Small intestine (tissue), 7 donors: ENCODE measurements around the gene ULBP1. TPM values are rescaled to one million over a fixed set of nuclear protein-coding genes. Genes with fewer than 3 reads are reported as not detected.

Source experiments
- DNase-seq, 2 donors: peaks; one replicate each; pipeline versions ENCODE4 v3.0.0 to v3.0.0-alpha.2; 2013
- FAIRE-seq: peaks from 2 replicates; lab custom pipeline; 2012; peaks lifted over from hg19 to GRCh38; lab: Jason Lieb, UNC
- H3K27ac ChIP-seq, 3 donors: one replicate each; pipeline ENCODE4 v1.5.1; 2013; ENCODE audit warnings: low read length in 2 of 3, mild to moderate bottlenecking in 2 of 3, control low read depth in 1 of 3, inconsistent platforms in 1 of 3, low read depth in 1 of 3, moderate library complexity in 1 of 3
- H3K27me3 ChIP-seq, 3 donors: one replicate each; pipeline ENCODE4 v1.6.1; 2013; ENCODE audit warnings: low read length in 3 of 3, inconsistent platforms in 1 of 3; ENCODE audit not compliant: control insufficient read depth in 3 of 3, insufficient read depth in 3 of 3
- H3K36me3 ChIP-seq, 3 donors: one replicate each; pipeline ENCODE4 v1.6.1; 2013; ENCODE audit warnings: low read length in 3 of 3, inconsistent platforms in 1 of 3, low read depth in 1 of 3, mild to moderate bottlenecking in 1 of 3, moderate library complexity in 1 of 3; ENCODE audit not compliant: control insufficient read depth in 3 of 3, insufficient read depth in 2 of 3
- H3K4me1 ChIP-seq, 3 donors: one replicate each; pipeline ENCODE4 v1.6.1; 2013; ENCODE audit warnings: low read length in 2 of 3, inconsistent platforms in 1 of 3, low read depth in 1 of 3, mild to moderate bottlenecking in 1 of 3, moderate library complexity in 1 of 3; ENCODE audit not compliant: control insufficient read depth in 3 of 3, insufficient read depth in 2 of 3
- H3K4me3 ChIP-seq, 3 donors: one replicate each; pipeline ENCODE4 v1.5.1; 2013; ENCODE audit warnings: low read length in 3 of 3, control low read depth in 1 of 3, inconsistent platforms in 1 of 3, low read depth in 1 of 3, mild to moderate bottlenecking in 1 of 3, moderate library complexity in 1 of 3
- H3K9me3 ChIP-seq, 2 donors: one replicate each; pipeline ENCODE4 v1.6.1; 2013; ENCODE audit warnings: low read depth in 1 of 2, low read length in 1 of 2; ENCODE audit not compliant: control insufficient read depth in 2 of 2, insufficient read depth in 1 of 2
- WGBS, 3 donors: extraction: QIAGEN DNeasy Blood & Tissue Kit; methylation state at CpG; one replicate each; pipeline ENCODE4 v1.1.7; 2013; 5-methylcytosine and 5-hydroxymethylcytosine counted together
- polyA plus RNA-seq, 4 donors: library from polyadenylated mRNA; stranded (reverse) in 3 of 4; unstranded in 1 of 4; fragments of 200-250 nt in 3 of 4; fragments of 120-200 nt in 1 of 4; gene quantifications; one replicate each; pipeline versions ENCODE4 v1.2.1 to v1.2.3, GENCODE V29; 2013
- donor health status: healthy with polysubstance abuse.
- donor health status: control.
- donor health status: control.
- donor health status: Bipolar disorder and iron deficiency.
- donor health status: healthy.

The ULBP1 gene
- polyA plus RNA-seq, 4 donors: 0.36 TPM; not detected in 3

DNA sequence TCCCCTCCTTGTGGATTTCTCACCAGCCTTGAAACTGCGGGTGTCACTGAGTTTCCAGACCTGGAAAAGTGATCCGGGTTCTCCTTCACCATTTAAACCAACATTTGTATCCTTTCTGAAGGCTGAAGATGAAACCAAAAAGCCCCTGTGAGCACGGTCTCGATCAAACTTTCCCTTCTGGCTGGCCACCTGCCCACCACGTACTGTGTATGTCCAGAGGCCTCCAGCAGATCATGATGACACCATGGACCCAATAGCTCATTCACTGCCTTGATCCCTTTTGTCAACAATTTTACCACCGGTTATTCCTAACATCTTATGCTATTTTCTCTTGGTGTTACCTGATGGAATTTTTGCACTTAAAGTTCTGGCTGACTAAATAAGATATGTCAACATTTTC, 15.6 kb downstream of the ULBP1 start:
- Histone ChIP-seq H3K27me3 (peaks cover 0 to 73% (median 8%) of the 10 kb centered on the region in 3 donors), H3K27ac (no peak overlapping the region), H3K36me3 (no peaks in the 10 kb centered on the region), H3K4me1 (no peaks in the 10 kb centered on the region), H3K4me3 (no peak overlapping the region), H3K9me3 (peaks cover 0 to 6% of the 10 kb centered on the region in 2 donors)
- DNase-seq: no peak
- WGBS, 3 donors: 75 to 79% (median 78%) methylated on average over 6 of the region's 6 CpGs
- no peak for FAIRE-seq

DNA sequence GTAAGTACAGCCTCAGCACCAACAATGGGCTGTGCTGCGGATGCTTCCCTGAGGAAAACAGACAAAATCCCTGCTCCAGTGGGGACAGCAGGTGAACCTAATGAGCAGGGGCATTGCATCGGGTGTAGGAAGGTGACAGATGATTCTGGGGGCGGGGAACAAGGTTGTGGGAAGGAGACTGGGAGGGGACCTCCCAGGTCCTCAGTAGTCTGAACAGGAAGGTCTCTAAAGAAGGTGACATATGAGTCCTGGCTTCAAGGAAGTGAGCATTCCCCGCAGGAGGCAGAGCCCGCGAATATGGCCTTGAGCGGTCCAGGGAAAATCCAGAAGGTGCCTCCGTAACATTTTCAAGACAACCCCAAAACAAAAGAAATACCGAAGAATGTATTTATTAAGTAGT, 19.4 kb downstream of the ULBP1 start:
- H3K36me3 ChIP-seq: no peaks in the 10 kb centered on the region
- H3K27ac ChIP-seq: no peak overlapping the region
- peaks cover 0 to 8% of the 10 kb centered on the region in 2 donors for H3K9me3 ChIP-seq
- peaks cover 6 to 82% (median 29%) of the 10 kb centered on the region in 3 donors for H3K27me3 ChIP-seq
- no peak overlapping the region for H3K4me3 ChIP-seq
- H3K4me1 ChIP-seq: no peaks in the 10 kb centered on the region
- FAIRE-seq (no peak), DNase-seq (no peak)
- WGBS, 3 donors: 13 to 29% (median 26%) methylated on average over 9 of the region's 9 CpGs

DNA sequence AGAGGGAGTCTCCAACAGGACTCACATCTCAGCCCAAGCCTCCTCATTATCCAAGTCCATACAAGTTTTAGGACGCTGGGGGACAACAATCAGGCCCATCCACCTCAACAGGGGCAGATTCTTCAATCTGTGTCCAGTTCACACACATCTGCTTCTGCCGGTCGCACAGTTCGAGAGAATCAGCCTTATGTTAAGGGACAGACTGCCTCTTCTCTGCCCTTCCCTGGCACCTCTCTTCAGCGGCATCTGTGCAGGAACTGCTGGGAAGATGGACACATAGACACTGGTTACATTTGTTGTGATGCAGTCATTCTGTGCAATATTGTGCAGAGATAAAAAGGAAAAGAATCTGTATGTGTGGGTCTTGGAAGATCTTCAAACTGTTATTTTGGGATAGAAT, 21.0 kb downstream of the ULBP1 start:
- 65 to 80% (median 66%) methylated on average over 5 of the region's 5 CpGs for WGBS, 3 donors
- no peak overlapping the region for H3K4me3 ChIP-seq
- peaks cover 11 to 87% (median 42%) of the 10 kb centered on the region in 3 donors for H3K27me3 ChIP-seq
- DNase-seq (no peak), FAIRE-seq (no peak)
- H3K9me3 ChIP-seq: peaks cover 0 to 15% of the 10 kb centered on the region in 2 donors
- H3K36me3 ChIP-seq: no peaks in the 10 kb centered on the region
- H3K4me1 ChIP-seq: no peaks in the 10 kb centered on the region
- H3K27ac ChIP-seq: no peak overlapping the region

DNA sequence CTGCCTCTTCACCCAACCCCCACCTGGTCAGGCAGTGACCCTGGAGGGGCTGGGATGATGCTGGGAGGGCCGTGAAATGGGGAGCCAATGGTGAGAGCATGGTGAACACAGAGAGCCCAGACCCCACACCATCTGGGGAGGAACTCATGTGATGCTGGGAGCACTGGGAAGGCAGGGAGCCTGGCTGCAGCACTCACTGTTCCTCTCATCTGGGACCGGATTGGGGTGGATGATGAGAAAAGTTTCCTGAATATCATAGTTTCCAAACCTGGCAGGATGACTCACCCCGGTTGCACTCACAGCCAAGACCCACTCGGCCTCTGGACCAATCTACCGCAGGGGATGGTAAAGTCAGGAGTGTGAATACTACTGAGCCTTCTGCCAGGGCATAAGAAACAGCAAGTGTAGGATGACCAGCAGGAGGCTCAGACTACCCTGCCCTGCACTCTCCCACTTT, 21.8 kb downstream of the ULBP1 start:
- DNase-seq (no peak), FAIRE-seq (no peak)
- H3K9me3 ChIP-seq: peaks cover 0 to 15% of the 10 kb centered on the region in 2 donors
- H3K27ac ChIP-seq: no peak overlapping the region
- H3K36me3 ChIP-seq: no peaks in the 10 kb centered on the region
- WGBS, 3 donors: 20 to 43% (median 32%) methylated on average over 5 of the region's 5 CpGs
- peaks cover 14 to 91% (median 49%) of the 10 kb centered on the region in 3 donors for H3K27me3 ChIP-seq
- peaks cover 0 to 4% (median 0%) of the 10 kb centered on the region in 3 donors for H3K4me1 ChIP-seq
- no peak overlapping the region for H3K4me3 ChIP-seq

DNA sequence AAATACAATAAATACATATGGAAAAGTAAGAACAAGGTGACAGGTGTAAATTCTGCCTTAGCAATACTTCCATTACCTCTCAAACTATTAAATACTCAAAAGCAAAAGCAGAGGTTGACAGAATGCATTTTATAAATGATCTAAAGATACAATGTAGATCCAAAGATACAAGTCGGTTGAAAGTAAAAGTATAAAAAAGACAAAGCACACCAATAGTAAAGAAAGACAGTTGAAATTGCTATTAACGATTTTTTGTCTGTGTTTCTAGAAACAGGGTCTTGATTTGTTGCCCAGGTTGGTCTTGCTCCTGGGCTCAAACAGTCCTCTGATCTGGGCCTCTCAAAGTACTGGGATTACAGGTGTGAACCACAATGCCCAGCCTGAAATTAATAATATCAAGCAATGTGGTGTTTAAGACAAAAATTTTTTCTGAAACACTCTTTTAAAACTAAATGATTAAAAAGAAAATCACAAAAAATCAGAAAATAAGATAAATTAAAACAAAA, 23.9 kb downstream of the ULBP1 start:
- 30 to 54% (median 42%) methylated on average over 2 of the region's 2 CpGs for WGBS, 3 donors
- Histone ChIP-seq H3K4me3 (no peak overlapping the region), H3K4me1 (peaks cover 0 to 6% (median 0%) of the 10 kb centered on the region in 3 donors), H3K9me3 (peaks cover 0 to 13% of the 10 kb centered on the region in 2 donors), H3K36me3 (no peaks in the 10 kb centered on the region), H3K27me3 (peaks cover 14 to 91% (median 60%) of the 10 kb centered on the region in 3 donors), H3K27ac (no peak overlapping the region)
- no peak for DNase-seq
- FAIRE-seq: no peak

DNA sequence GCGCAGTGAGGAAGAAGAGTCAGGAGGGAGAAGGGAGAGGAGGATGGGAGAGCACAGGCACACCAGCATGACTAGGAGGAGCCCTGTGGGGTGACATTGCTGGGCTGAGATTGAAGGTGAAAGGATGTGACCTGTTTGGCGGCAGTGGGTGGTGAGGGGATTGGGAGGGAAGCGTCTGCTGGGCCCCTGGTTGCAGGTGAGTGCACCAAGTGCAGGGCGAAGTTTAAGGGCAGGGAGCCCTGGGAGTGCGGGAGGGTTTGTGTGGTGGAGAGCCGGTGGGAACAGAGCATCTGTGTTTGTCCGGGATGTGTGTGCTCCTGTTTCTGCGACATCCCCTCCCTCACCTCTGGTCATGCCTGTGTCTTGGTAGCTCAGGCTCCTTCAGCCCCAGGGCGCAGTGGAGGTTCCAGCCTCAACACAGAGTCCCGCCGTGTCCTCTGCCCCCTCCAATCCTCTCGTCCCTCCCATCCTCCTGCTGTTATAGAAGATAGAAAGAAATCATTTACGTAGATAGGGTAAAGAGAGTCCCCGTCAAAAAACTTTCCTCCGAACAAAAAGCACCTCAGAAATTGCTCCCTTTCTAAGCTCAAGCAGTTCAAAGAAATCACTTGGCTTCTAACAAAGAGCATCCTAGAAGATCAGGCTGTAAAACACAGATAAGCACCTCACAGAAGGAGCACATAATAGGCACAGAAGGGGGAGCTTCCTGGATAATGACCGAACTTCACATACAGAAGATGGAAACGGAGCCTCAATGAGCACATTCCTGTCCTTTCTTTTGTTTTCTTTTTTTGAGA, 25.0 kb downstream of the ULBP1 start:
- peaks cover 14 to 92% (median 61%) of the 10 kb centered on the region in 3 donors for H3K27me3 ChIP-seq
- no peak overlapping the region for H3K4me3 ChIP-seq
- peaks cover 0 to 10% of the 10 kb centered on the region in 2 donors for H3K9me3 ChIP-seq
- whole genome bisulfite sequencing, 3 donors: 9 to 14% (median 12%) methylated on average over 16 to 17 of the region's 17 CpGs
- no peaks in the 10 kb centered on the region for H3K36me3 ChIP-seq
- H3K27ac ChIP-seq: no peak overlapping the region
- no peak for DNase-seq
- H3K4me1 ChIP-seq: peaks cover 0 to 6% (median 0%) of the 10 kb centered on the region in 3 donors
- FAIRE-seq: no peak

DNA sequence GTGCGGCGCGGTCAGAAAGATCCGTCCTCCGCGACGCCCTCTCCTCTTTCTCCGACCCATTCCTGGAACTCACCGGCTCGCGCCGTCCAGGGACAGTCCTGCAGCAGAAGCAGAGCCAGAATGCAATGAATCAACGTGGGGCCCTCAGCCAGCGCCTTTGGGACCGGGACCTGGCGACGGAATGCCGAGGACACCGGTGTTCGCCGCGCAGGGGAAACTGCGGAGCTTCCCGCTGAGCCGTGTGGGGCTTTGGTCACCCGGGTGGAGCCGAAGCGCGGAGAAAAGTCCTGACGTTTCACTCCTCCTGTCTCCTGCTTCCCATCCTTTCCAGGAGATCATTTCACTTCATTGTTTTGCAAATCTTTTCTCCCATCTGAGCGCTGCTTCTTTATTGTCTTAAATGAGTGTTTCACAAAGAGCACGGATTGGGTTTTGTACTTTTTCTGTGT, 26.5 kb downstream of the ULBP1 start:
- H3K27ac ChIP-seq: no peak overlapping the region
- no peak overlapping the region for H3K4me3 ChIP-seq
- H3K27me3 ChIP-seq: peaks cover 11 to 94% (median 61%) of the 10 kb centered on the region in 3 donors
- H3K4me1 ChIP-seq: peaks cover 0 to 6% (median 0%) of the 10 kb centered on the region in 3 donors
- FAIRE-seq: no peak
- no peak for DNase-seq
- no peaks in the 10 kb centered on the region for H3K36me3 ChIP-seq
- WGBS, 3 donors: 2 to 4% (median 2%) methylated on average over 32 of the region's 32 CpGs
- peaks cover 0 to 10% of the 10 kb centered on the region in 2 donors for H3K9me3 ChIP-seq

DNA sequence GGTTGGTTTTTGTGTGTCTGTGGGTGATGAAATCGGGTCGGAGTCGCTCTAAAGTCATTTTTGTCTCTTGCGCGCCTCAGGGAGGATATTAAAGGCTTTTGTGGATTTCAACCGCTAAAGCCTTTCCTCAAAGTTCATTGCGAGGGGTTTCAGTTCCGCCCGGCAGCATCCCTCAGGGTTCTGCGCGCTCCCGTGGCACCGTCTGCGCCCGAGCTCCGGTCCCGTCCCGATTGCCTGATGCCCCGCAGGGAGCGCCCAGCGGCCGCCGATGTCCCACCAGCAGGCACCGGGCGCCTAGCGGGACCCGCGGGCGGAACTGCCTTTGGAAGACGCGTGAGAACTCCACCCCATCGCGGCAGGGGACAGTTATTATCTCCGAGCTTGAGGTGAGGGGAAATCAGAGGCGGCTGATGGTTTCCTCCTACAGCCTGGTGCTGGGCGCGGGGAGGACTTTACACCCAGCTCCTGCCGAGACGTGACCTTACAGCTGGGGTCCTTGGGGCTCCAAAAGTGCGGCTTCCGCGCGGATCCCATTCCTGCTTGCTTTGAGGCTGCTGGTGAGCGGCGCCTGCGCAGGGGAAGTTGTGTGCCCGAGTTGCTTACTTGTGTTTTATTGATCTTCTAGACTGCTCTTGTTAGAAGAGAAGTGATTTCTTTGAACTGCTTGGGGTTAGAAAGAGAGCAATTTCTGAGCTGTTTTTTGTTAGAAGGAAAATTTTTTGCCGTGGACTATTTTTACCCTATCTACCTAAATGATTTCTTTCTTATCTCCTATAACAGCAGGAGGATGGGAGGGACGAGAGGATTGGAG, 27.1 kb downstream of the ULBP1 start:
- 1 to 2% (median 2%) methylated on average over 48 to 49 of the region's 49 CpGs for WGBS, 3 donors
- DNase-seq (peak; percentile 4 to 42), FAIRE-seq (no peak)
- Histone ChIP-seq H3K27ac (no peak overlapping the region), H3K36me3 (no peaks in the 10 kb centered on the region), H3K27me3 (peaks cover 15 to 94% (median 55%) of the 10 kb centered on the region in 3 donors), H3K9me3 (peaks cover 0 to 10% of the 10 kb centered on the region in 2 donors), H3K4me3 (peak overlapping the region in 1 of 3 donors; percentile 21), H3K4me1 (peaks cover 0 to 6% (median 0%) of the 10 kb centered on the region in 3 donors)
